HG02840 (cell line): ENCODE results near the gene SPRYD3.
"Not testable (repeated sequence)": the region's sequence is repeated elsewhere in the genome, so short reads cannot be mapped to it uniquely, and the experiment has no call there.

Source experiments
- ATAC-seq: cut with Tn5 transposase; IDR thresholded peaks from one replicate; pipeline ENCODE4 v1.9.1; 2021; ENCODE audit warnings: mild to moderate bottlenecking, moderate library complexity, moderate number of reproducible peaks; ENCODE audit not compliant: unreplicated experiment, low FRiP score

Gene SPRYD3

GRCh38 chr12:53036802-53037201 is 42.4 kb downstream of the SPRYD3 start:
- ATAC-seq = no peak

- ATAC-seq = no peak
Observed at GRCh38 chr12:53034459-53034858, 44.7 kb downstream of the SPRYD3 start.

GRCh38 chr12:53033832-53034231 is 45.4 kb downstream of the SPRYD3 start:
- not testable (repeated sequence) for ATAC-seq

GRCh38 chr12:53031616-53032015 is 47.6 kb downstream of the SPRYD3 start:
- ATAC-seq = no peak

- not testable (repeated sequence) for ATAC-seq
Observed at GRCh38 chr12:53027014-53027413, 52.2 kb downstream of the SPRYD3 start.

GRCh38 chr12:53025250-53025649 is 53.9 kb downstream of the SPRYD3 start:
- ATAC-seq = no peak

- no peak for ATAC-seq
Observed at GRCh38 chr12:53014709-53015108, 64.5 kb downstream of the SPRYD3 start.
